Ammon's horn (tissue), 1 donor: ENCODE results near the gene LGI4.
"Not testable (repeated sequence)": the region's sequence is repeated elsewhere in the genome, so short reads cannot be mapped to it uniquely, and the experiment has no call there.

Experiments used
- DNase-seq: peaks from one replicate; pipeline ENCODE4 v3.0.0-alpha.2; 2016; ENCODE audit warnings: low spot score

Gene LGI4

DNA sequence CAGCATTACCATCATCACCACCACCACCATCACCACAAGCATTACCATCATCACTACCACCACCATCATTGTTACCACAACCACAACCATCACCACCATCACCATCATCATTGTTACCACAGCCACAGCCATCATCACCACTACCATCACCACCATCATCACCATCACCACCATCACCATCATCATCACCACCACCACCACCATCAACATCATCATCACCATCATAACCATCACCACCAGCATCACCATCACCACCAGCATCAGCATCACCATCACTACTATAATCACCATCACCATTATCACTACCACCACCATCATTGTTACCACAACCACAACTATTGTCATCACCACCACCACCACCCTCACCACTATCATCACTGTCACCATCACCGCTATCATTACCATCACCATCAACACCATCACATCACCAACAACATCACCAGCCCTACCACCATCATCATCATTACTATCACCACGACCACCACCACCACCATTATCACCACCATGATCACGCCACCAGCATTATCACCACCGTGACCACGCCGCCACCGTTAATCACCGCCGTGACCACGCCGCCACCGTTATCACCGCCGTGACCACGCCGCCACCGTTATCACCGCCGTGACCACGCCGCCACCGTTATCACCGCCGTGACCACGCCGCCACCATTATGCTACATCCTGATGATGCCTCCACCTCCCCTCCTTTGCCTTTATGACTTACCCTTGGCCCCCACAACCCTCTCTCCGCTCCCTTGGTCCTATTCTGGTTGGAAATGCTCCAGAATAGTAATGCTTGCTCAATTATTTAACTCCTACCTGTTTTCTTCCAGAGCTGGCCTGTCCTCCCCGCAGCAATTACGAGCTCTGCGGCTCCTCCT lies 29.2 kb downstream of the LGI4 start:
- no peak for DNase-seq

DNA sequence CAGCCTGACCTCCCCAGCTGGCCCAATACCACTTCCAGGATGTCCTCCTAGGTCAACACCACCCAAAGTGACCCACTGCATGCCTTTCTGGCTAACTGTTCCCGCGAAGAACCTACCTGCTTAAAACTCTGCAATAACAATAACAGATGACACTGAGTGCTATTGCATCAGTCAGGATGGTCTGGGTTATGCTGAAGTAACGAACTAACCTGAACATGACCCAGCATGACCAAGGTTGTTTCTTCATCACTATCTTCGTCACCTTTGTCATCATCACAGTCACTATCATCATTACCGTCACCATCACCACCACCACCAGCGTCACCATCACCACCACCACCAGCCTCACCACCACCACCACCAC lies 29.8 kb downstream of the LGI4 start:
- no peak for DNase-seq

DNA sequence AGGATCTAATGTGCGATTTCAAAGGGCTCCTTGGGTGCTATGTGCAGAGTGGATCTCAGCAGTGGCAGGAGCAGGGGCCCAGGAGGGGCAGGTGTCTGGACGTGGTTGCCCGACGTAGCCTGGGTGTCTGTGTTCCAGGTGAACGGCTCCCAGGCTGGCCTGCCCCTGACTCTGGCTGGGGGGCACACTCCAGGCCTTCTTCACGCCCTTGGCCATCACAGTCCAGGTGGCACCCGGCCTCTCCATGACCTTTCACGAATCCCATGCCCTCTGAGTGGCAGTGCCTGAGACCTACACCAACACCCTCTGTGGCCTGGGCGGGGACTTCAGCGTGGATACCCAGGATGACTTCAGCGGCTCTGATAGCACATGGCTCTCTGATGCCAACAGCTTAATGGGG lies 30.5 kb downstream of the LGI4 start:
- DNase-seq: no peak

DNA sequence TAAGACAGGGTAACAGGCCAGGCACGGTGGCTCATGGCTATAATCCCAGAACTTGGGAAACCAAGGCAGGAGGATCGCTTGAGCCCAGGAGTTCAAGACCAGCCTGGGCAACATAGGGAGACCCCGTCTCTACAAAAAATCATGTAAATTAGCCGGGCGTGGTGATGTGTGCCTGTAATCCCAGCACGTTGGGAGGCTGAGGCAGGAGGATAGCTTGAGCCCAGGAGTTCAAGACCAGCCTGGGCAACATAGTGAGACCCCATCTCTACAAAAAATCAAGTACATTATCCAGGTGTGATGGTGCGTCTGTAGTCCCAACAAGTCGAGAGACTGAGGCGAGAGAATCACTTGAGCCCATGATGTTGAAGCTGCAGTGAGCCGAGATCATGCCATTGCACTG lies 31.2 kb downstream of the LGI4 start:
- DNase-seq: not testable (repeated sequence)

DNA sequence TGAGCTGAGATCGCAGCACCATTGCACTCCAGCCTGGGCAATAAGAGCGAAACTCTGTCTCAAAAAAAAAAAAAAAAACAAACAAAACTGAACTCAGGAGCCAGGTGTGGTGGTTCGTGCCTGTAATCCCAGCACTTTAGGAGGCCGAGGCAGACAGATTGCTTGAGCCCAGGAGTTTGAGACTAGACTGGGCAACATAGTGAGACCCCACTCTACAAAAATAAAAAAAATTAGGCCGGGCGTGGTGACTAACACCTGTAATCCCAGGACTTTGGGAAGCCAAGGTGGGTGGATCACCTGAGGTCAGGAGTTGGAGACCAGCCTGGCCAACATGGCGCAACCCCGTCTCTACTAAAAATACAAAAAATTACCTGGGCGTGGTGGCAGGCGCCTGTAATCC lies 32.9 kb downstream of the LGI4 start:
- not testable (repeated sequence) for DNase-seq

DNA sequence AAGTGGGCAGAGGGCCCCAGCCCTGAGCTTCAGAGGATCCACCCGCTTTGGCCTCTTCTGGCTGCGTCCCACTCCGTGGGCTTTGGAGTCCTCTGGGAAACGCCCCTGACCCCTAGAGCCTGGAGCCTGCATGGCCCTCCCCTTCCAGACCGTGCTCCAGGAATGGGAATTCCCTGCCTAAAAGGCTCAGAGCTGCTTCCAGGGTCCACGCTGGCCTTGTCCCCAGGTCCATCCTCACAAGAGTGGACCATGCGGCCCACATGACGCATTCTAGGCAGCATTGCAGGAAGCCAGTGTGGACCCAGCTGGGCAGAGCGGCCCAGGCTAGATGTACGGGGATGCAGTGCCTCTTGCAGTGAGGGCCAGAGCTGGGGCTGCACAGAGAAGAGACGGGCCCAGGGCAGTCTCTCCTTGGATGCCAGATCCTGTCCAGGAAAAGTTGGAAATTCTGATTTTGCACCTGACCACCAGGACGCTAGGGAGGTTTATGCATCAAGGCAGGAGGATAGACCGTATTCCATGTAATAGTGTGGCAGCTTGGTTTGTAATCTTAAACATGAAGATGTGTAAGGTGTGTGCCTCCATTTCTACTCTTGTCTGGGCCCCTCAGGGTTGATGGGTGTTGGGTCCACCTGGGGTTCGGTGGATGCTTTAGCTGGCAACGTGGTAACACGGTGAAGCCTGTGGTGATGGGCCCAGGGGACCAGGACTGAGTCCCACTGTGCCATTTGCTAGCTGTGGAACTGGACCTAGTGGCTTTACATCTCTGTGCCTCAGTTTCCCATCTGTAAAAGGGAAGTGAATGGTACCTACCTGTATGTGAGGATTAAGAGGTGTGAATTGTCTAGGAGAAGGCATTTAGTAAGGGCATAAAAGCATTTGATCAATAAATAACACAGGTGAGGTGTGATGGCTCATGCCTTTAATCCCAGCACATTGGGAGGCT lies 34.0 kb downstream of the LGI4 start:
- DNase-seq: no peak

DNA sequence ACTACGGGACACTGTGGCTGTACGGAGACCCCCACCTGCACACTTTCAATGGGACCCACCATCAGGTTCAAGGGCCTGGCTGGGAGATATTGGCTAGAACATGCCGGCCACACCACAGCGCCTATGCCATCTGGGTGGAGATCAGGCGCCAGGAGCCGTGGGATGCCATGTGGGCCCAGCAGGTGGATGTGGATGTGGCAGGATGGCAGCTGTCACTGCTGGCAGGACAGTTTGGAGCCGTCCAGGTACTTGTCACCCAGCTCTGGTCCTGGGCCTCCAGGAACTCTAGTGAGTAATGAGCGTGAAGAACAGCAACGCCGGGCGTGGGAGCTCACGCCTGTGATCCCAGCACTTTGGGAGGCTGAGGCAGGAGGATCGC lies 35.0 kb downstream of the LGI4 start:
- no peak for DNase-seq

DNA sequence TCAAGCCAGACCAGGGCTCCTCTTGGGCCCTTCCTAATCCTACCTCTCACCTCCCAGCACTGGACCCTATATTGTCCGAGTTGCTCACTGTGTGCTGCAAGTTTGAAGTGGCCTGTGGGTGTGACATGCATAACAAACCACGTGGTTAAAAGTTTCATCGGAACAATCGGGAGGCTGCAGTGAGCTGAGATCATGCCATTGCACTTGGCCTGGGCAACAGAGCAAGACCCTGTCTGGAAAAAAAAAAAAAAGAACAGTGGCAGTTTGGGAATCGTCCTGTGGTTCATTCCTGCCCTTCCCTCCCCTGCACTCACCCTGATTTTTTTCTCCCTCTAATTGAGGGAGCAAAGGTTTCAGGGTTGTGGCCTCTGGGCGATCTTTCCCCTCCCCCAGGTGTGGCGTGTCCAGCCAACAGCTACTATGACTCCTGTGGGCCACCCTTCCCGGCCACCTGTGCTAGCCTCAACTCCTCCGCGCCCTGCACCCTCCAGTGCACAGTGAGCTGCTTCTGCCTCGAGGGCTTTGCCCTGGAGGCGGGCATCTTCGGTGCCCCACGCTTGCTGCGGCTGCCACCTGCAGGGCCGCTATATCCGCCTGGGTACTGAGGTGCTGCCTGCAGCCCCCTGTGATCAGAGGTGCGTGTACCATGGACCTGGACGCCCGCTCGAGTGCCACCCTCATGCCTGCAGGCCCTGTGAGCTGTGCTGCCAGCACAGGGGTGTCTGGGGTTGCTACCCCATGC lies 35.5 kb downstream of the LGI4 start:
- DNase-seq: no peak

DNA sequence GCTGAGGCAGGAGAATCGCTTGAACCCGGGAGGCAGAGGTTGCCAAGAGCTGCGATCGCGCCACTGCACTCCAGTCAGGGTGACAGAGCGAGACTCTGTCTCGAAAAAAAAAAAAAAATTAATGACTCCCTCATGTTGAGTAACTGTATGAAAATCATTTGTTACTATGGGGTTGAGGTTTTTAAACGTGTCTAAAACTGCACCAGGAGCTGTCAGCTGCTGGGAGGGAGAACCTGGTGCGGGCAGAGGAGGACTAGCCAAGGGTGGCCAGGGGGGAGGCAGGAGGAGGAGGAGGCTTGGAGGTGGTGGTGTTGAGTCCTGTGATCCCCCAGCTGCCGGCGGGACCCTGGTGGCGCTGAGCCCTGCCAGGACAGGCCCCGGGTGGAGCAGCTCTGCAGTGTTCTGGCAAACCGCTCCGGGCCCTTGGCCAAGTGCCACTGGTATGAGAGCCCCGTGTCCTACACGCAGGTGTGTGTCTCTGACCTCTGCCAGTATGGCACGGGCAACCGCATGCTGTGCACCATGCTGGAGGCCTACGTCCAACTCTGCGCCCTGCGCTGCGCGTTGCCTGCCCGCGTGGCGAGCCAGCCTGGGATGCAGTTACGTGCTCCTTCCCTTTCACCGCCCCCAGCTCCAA lies 36.3 kb downstream of the LGI4 start:
- no peak for DNase-seq

DNA sequence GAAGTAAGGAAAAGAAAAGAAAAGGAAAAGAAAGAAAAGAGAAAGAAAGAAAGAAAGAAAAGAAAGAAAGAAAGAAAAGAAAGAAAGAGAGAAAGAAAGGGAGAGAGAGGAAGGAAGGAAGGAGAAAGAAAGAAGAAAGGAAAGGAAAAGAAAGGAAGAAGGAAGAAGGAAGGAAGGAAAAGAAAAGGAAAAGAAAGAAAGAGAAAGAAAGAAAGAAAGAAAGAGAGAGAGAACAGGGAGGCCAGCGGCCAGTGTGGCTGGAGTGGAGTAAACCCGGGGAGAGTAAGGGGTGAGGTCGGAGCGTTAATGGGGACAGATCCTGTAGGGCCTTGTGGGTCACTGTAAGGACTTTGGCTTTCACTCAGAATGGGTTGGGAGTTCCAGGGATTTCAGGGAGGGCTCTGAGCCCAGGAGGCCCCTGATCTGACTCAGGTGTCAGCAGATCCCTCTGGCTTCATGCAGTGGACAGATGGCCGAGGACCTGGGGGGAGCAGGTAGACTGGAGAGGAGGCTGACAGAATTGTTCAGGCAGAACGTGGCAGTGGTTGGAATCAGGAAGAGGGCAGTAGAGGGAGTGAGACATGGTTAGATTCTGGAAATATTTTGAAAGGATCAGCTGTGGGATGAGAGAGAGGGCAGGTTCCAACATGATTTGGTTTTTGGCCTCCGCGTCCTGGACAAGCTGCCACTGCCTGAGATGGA lies 39.0 kb downstream of the LGI4 start:
- DNase-seq: no peak

DNA sequence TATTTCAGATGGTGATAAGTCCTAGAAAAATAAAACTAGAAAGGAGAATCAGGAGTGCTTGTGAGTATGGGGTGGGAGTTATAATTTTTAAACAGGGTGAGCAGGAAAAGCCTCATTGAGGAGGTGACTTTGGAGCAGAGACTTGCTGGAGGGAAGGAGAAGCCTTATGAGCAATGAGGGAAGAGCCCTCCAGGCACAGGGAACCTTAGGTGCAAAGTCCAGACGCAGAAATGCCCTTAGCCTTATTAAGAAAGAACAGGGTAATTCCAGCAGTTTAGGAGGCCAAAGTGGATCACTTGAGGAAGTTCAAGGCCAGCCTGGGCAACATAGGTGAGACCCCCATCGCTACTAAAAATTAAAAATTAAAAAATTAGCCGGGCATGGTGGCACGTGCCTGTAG lies 40.2 kb downstream of the LGI4 start:
- DNase-seq: no peak

DNA sequence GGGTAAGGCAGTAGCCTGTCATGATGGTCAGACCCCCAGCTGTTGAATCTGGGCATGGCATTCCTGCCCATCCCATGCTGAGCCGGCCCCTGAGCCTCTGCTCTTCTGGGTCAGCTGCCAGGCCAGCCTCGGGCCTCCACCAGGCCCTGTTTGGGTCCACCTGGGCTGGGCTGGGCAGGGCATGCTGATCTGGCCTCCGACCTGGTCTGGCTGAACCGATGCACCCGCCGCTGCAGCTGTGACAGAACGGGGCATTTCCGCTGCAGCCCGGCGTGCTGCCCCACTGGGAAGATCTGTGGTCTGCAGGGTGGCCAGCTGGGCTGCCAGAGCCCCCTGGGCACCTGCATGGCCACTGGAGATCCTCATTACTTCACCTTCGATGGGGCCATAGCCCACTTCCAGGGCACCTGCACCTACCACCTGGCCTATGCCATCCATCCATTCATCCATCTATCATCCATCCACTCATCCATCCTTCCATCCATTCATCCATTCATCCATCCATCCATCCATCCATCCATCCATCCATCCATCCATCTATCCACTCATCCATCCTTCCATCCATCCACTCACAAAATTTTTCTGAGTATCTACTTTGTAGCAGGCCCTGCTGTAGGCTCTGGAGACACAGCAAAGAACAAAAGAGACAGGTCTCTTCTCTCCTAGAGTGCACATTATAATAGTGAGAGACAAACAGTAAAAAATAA lies 40.8 kb downstream of the LGI4 start:
- DNase-seq: no peak

DNA sequence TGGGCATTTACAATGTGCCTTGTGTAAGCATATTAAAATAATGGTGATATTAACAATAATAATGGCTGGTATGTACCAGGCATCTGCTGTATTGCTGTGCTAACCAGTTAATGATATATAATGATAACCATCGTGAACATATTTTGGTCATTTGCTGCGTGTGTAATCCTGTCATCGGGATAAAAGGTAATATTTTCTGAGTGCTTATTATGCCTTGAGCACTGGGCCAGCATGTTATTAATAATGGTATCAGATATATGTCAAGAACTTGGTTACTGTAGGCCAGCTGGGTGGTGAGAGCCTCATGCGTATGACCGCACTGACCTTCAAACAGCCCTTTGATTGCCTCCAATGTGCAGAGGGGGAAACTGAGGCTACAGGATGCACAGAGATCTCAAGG lies 41.4 kb downstream of the LGI4 start:
- no peak for DNase-seq

DNA sequence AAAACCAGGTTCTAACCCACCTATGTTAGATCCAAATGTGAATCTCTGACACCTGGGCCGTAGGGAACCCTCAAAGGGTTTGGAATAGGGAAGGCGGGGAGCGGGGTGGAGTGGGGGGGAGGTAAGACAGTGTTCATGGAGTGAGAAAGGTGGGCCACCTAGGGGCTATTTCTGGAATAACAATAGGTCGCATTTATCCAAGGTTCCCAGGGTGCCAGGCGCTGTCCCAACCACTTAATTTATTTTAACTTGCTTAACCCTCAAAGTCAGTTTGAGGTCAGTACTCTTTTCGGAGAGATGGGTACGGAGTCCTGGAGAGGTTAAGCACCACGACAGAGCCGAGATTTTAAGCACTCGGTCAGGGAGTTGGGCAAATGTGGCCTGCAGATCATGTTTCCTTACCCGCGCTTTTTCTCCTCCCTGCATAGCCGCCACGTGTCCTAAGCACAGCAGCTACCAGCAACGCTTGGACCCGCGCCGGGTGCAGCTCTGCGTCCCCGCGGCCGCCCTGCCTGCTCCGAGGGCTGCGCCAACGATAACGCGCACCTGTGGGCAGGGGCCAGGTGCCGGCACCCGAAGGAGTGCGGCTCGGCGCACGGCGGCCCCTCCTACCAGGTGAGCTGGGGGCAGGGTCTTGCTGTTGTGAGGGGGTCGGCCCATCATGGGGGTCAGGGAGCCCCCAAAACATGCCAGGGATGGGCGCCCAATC lies 44.2 kb downstream of the LGI4 start:
- DNase-seq: peak; percentile 71

DNA sequence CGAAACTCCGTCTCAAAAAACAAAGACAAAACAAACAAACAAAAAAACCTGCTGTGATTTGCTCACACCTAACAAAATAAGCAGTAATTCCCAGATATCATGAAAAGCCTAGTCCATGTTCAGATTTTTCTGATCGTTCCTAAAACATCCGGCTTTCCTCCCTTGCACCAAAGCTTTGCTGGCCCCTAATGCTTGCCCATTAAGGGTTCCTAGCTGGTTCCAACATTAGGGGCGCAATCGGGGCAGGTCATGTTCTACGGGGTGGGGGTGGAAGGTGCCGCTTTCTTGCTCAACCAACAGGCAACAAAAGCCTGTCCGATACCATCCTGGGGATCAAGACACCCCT lies 44.7 kb downstream of the LGI4 start:
- DNase-seq: no peak

DNA sequence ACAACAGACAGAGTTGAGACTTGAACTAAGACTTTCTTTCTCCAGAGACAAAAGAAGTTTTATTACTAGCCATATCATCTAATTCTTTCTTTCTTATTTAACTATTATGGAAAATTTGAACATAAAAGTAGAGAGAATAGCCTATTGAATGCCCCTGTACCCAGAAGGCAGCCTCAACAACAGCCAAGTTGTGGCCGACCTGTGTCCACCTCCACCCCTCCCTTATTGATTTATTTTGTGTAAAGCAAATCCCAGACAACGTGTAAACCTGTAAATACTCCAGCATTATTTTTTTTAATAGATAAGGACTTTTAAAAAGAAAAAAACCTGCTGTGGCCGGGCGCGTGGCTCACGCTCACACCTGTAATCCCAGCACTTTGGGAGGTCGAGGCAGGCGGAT lies 45.3 kb downstream of the LGI4 start:
- no peak for DNase-seq

DNA sequence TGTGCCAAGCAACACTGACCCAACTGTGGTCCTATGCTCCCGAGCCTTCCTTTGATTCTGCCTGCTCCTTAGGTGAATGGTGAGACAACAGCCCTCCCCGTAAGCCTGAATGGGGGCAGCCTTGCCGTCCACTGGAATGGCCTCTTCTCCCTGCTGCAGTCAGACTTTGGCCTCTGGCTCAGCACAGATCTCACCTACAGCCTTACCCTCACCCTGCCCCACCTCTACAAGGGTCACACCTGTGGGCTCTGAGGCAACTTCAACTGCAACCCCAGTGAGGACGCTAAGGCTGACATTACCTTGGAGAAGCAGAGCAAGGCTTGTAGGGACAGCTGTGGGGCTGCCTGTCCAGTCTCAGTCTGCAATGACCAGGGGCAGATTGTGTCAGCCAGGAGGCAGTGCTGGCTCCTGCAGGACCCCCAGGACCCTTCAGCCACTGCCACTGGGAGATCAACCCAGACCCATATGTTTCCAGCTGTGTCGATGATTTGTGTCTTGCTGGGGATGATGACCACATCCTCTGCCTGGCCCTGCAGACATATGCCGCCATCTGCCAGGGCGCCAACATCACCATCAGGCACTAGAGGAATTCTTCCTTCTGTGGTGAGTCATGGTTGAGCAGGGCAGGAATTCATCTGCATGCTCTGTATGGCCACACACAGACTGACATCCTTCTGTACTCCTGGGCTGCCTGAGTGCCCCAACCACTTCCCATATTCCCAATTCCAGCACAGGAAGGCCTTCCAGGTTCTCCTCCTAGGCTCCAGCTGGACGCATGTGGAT lies 46.5 kb downstream of the LGI4 start:
- DNase-seq: no peak

DNA sequence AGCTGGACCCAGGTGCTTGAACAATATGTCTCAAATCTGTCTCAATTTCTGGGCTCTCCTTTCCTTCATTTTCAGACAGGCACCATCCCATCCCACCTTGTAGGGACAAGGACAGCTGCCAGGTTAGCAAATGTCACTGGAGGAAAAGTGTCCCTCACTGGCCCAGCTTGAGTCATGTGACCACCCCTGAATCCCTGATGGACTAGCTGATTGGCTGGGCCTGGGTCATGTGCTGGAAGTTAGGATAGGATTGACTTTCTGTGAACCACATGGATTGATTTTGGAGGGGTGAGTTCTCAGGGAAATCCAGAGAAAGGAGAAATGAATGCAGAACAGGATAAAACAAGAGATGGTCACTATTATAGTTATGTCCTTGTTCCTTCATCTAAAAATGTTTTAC lies 47.5 kb downstream of the LGI4 start:
- no peak for DNase-seq

DNA sequence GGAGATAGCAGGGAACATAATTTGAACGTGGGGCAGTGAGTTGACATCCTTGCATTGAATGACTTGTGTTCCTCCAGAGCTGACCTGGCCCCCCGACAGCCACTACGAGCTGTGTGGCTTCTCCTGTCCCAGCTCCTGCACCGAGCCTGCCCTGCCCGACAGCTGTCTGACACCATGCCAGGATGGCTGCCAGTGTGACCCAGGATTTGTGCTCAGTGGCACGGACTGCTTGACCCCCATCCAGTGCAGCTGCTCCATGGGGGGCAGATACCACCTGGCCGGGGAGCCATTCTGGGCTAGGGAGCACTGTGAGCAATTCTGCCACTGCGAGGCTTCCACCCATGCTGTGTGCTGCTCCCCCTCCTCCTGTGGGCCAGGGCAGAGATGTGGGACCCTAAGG lies 48.4 kb downstream of the LGI4 start:
- DNase-seq: no peak
